Colonic mucosa (tissue), 4 donors: ENCODE measurements around the gene CXADR. TPM values are rescaled to one million over a fixed set of nuclear protein-coding genes. Genes with fewer than 3 reads are reported as not detected.
"Not testable (repeated sequence)": the region's sequence is repeated elsewhere in the genome, so short reads cannot be mapped to it uniquely, and the experiment has no call there.

ENCODE experiments used
- DNase-seq: peaks from one replicate; pipeline ENCODE4 v3.0.0-alpha.2; 2020
- H3K27ac ChIP-seq: fragments of 200-600 bp; one replicate; pipeline ENCODE4 v1.8.0; 2021
- H3K27me3 ChIP-seq: fragments of 200-600 bp; one replicate; pipeline ENCODE4 v1.8.0; 2021
- H3K36me3 ChIP-seq: fragments of 200-600 bp; one replicate; pipeline ENCODE4 v1.8.0; 2021
- H3K4me1 ChIP-seq: fragments of 200-600 bp; one replicate; pipeline ENCODE4 v1.8.0; 2021; ENCODE audit warnings: mild to moderate bottlenecking
- H3K4me3 ChIP-seq: fragments of 200-600 bp; one replicate; pipeline ENCODE4 v1.8.0; 2021
- H3K9ac ChIP-seq, 2 donors: one replicate each; pipeline ENCODE4 v1.7.0; 2013; ENCODE audit warnings: control low read depth in 2 of 2, low read depth in 2 of 2, low read length in 2 of 2
- H3K9me3 ChIP-seq: fragments of 200-600 bp; one replicate; pipeline ENCODE4 v1.8.0; 2021
- intact Hi-C: fragments of 100-400 bp; cut with DNase I; formaldehyde crosslinking; loops from one replicate; pipeline ENCODE4 v1.14.1; 2022
- total RNA-seq, 2 donors: library from RNA; stranded (reverse); fragmentation: NEBNext Ultra II Directional in 1 of 2; extraction: Animal tissue kit (Norgen Biotek cat#: 25700) in 1 of 2; gene quantifications; one replicate each; pipeline ENCODE4 v1.2.1, GENCODE V29; 2021
- TF ChIP-seq, protein P1 (sequence below): fragments of 200-600 bp; IDR thresholded peaks from one replicate; pipeline ENCODE4 v1.8.0; 2022; ENCODE audit warnings: antibody characterized with exemption, mild to moderate bottlenecking
- donor health status: healthy.
- donor health status: DM: no; HTN: no; CAD: no.
- donor health status: DM: no; HTN: no; CAD: no.

The CXADR gene
- total RNA-seq, 2 donors from 2014 or later = 41.4 to 93.9 TPM

DNA sequence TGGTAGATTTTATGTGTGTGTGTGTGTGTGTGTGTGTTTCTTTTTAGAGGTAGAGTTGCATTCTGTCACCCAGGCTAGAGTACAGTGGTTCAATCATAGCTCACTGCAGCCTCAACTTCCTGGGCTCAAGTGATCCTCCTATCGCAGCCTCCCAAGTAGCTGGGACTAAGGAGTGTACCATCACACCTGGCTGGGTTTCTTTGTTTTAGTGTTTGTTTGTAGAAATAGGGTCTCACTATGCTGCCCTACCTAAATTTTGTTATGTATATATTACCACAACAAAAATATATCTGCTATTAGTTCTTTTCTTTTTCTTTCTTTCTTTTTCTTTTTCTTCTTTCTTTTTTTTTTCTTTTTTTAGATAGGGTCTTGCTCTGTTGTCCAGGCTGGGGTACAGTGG, 43.1 kb upstream of the CXADR start:
- Histone ChIP-seq H3K4me3 (no peak overlapping the region), H3K9me3 (no peaks in the 10 kb centered on the region), H3K4me1 (no peaks in the 10 kb centered on the region), H3K9ac (no peak overlapping the region), H3K27ac (no peak overlapping the region), H3K36me3 (no peaks in the 10 kb centered on the region), H3K27me3 (no peaks in the 10 kb centered on the region)
- TF ChIP-seq, protein P1, sequence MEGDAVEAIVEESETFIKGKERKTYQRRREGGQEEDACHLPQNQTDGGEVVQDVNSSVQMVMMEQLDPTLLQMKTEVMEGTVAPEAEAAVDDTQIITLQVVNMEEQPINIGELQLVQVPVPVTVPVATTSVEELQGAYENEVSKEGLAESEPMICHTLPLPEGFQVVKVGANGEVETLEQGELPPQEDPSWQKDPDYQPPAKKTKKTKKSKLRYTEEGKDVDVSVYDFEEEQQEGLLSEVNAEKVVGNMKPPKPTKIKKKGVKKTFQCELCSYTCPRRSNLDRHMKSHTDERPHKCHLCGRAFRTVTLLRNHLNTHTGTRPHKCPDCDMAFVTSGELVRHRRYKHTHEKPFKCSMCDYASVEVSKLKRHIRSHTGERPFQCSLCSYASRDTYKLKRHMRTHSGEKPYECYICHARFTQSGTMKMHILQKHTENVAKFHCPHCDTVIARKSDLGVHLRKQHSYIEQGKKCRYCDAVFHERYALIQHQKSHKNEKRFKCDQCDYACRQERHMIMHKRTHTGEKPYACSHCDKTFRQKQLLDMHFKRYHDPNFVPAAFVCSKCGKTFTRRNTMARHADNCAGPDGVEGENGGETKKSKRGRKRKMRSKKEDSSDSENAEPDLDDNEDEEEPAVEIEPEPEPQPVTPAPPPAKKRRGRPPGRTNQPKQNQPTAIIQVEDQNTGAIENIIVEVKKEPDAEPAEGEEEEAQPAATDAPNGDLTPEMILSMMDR = no peak
- intact Hi-C loops = no loop called here
- DNase-seq = no peak

DNA sequence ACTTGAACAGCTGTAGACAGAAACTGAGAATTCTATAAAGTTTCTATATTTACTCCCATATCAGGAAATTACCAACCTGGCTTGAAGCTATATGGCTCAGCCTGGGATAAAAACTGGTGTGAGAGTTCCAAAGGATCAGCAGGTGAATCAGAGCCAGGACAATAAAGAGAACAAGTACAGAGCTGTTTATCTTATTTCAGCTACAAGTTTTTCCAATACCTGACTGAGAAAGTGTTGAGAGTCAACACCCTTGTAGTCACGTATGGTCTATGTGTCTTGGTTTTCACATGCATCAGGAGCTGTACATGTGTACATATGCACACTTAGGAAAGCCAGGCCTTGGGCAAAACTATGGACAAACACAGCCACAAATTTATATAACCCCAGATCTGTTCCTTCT, 40.7 kb upstream of the CXADR start:
- H3K4me3 ChIP-seq = no peak overlapping the region
- no peaks in the 10 kb centered on the region for H3K9me3 ChIP-seq
- no peaks in the 10 kb centered on the region for H3K27me3 ChIP-seq
- H3K9ac ChIP-seq = peak overlapping the region in 1 of 2 donors; percentile 46
- TF ChIP-seq, protein P1 = no peak
- intact Hi-C loops = no loop called here
- DNase-seq = no peak
- peak overlapping the region; percentile 83 for H3K27ac ChIP-seq
- no peaks in the 10 kb centered on the region for H3K36me3 ChIP-seq
- no peaks in the 10 kb centered on the region for H3K4me1 ChIP-seq

DNA sequence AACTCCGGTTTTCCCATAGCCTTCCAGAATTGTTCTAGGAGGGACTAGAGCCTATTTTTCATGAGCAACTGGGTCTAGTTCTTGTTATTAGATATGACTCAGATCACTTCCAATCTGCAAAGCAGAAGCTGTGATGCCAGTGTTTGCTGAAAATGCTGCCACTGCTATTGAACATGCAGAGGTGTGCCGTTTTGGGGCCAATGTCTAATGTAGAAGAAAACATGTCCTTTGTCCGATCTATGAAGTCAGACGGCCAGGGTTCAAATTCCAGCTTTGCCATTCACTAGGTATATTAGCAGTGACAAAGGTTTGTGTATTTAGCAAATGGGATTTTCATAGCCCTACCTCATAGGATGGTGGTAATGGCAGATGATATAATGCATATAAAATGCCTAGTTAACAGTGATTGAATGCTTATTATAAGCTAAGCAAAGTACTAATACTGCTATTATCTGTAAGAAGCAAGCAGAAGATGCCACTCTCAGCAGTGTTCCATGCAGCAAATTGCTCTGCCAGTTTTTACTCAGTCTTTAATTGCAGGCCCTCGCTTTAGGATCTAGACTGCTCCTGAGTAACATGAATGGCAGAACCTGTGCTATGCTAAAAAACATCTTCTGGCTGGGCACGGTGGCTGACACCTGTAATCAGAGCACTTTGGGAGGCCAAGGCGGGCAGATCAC, 40.1 kb upstream of the CXADR start:
- no peaks in the 10 kb centered on the region for H3K4me1 ChIP-seq
- intact Hi-C loops = no loop called here
- H3K4me3 ChIP-seq = no peak overlapping the region
- peak overlapping the region in 1 of 2 donors; percentile 46 for H3K9ac ChIP-seq
- H3K36me3 ChIP-seq = no peaks in the 10 kb centered on the region
- H3K27me3 ChIP-seq = no peaks in the 10 kb centered on the region
- peak overlapping the region; percentile 83 for H3K27ac ChIP-seq
- DNase-seq = peak; percentile 80
- no peaks in the 10 kb centered on the region for H3K9me3 ChIP-seq
- TF ChIP-seq, protein P1 = no peak

DNA sequence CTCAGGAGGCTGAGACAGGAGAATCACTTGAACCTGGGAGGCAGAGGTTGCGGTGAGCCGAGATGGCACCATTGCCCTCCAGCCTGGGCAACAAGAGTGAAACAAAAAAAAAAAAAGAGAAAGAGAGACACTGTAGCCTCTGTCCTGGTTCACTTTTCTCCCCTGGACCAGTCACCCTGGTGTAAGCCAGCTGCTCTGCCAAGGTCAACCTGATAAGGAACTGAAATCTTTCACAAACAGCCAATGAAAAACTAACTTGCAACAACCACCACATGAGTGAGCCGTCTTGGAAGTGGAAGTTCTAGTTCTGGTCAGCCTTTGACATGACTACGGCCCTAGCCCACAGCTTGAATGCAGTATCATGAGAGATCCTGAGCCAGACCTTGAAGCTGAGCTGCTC, 36.8 kb upstream of the CXADR start:
- H3K36me3 ChIP-seq = no peaks in the 10 kb centered on the region
- DNase-seq = no peak
- H3K9ac ChIP-seq = no peak overlapping the region
- H3K27me3 ChIP-seq = no peaks in the 10 kb centered on the region
- no peak overlapping the region for H3K27ac ChIP-seq
- H3K4me1 ChIP-seq = no peaks in the 10 kb centered on the region
- TF ChIP-seq, protein P1 = no peak
- intact Hi-C loops = no loop called here
- H3K4me3 ChIP-seq = no peak overlapping the region
- H3K9me3 ChIP-seq = no peaks in the 10 kb centered on the region

DNA sequence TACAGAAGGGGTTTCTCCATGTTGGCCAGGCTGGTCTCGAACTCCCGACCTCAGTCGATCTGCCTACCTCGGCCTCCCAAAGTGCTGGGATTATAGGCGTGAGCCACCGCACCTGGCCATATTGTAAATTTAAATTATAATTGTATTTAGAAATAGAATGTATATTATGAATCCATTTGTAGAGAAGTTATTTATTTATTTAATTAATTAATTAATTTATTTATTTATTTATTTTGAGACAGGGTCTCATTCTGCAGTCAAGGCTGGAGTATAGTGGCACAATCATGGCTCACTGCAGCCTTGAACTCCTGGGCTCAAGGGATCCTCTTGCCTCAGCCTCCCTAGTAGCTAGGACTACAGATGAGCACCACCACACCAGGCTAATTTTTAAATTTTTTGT, 34.7 kb upstream of the CXADR start:
- H3K4me1 ChIP-seq, H3K27me3 ChIP-seq, DNase-seq, H3K9me3 ChIP-seq, H3K9ac ChIP-seq, H3K4me3 ChIP-seq, intact Hi-C loops, H3K27ac ChIP-seq, H3K36me3 ChIP-seq: not testable (repeated sequence)

DNA sequence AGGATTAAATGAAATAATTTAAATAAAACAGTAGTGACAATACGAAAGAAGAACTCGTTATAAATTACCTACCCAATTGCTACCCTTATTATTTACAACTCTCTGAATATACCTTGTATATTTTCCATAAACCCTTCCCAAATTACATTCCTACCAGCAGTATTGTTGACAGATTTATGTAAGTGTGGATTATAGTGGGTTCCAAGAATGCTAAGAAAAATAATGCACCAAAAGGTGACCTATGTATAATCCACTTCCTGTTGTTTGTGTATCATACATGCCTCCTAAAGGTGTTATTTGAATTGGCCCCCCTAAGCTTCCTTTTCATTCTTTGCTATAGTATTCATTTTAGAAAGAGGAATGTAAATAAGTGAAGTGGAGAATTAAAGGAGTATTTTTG, 33.2 kb upstream of the CXADR start:
- TF ChIP-seq, protein P1 = no peak
- no peak overlapping the region for H3K27ac ChIP-seq
- no peaks in the 10 kb centered on the region for H3K9me3 ChIP-seq
- H3K27me3 ChIP-seq = no peaks in the 10 kb centered on the region
- H3K36me3 ChIP-seq = no peaks in the 10 kb centered on the region
- intact Hi-C loops = no loop called here
- no peak for DNase-seq
- H3K4me3 ChIP-seq = no peak overlapping the region
- no peaks in the 10 kb centered on the region for H3K4me1 ChIP-seq
- no peak overlapping the region for H3K9ac ChIP-seq
